Breast epithelium (tissue), 3 donors: Measurements from ENCODE around the gene SLCO1B3.

Experiments used
- POLR2A ChIP-seq: fragments of 450-650 bp; IDR thresholded peaks from one replicate; pipeline ENCODE4 v1.6.1; 2016; ENCODE audit warnings: antibody characterized with exemption, mild to moderate bottlenecking, moderate library complexity
- POLR2AphosphoS5 ChIP-seq, 3 donors: sonication (generic); formaldehyde crosslinking; IDR thresholded peaks; one replicate each; pipeline ENCODE4 v1.6.1; 2017; ENCODE audit warnings: antibody characterized with exemption in 3 of 3

DNA sequence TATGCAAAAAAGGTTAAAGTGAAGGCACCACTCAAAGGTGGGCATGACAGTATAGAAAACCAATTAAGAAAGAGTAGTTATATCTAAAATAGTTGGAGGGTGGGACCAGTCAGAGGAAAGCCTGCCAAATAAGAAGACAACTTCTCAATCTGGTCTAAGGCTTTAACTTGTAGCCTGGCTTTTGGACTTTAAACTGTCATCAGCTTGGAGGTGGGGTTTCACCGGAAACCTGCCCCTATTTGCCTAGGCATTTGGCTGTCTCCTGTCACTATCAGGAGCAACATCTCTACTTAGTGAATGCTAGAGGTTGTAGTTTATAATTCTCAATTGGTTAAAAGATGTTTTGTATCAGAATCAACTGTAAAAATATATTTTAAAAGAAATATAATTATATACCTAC lies 107.3 kb downstream of the SLCO1B3 start:
- TF ChIP-seq POLR2A = no peak
- TF ChIP-seq POLR2AphosphoS5 (IDR thresholded peaks at IDR 0.05) = no peak
